Cortex of kidney (tissue), 1 donor: ENCODE data around the gene SND1.
A peak's percentile ranks its signal among the peaks of the same experiment; 100 is the strongest.

Experiments used
- DNase-seq: peaks from one replicate; lab custom pipeline; 2025; lab: John Stamatoyannopoulos, UW

SND1 gene

DNA sequence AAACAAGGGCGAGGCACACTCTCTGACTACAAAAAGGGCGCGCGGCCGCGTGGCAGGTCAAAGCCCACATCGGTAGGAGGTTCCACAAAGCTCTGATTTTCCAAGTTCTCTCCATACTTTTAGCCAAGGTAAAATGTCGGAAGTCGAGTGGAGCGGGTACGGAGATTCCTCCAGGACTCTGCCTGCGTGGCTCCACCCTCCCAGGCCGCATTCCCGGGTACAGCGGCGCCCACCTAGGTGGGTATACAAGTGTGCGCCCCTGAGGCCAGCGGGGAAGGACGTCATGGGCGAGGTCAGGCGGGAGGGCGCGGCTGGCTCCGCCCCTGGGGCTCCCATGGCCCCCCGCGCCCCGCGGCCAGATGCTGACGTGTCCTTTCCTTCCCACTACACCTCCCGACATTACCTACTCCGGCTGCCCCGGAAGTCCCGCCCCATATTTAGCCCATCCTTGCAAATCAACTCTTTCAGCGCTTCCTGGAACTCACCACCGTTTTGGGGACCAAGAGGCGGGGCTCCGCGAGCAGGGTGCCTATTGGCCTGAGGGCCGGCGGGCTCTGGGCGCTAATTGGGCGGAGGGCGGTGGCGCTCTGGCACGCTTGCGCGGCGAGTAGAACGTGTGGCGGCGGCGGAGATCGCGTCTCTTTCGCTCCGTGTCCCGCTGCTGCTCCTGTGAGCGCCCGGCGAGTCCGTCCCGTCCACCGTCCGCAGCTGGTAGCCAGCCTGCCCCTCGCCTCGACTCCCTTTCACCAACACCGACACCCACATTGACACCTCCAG is at the start of gene SND1:
SND1 (plus strand) TSS at position 639 of the 777 bp plus-strand sequence. CDS start 180 bp downstream, outside the sequence.
- peak; percentile 92 for DNase-seq

DNA sequence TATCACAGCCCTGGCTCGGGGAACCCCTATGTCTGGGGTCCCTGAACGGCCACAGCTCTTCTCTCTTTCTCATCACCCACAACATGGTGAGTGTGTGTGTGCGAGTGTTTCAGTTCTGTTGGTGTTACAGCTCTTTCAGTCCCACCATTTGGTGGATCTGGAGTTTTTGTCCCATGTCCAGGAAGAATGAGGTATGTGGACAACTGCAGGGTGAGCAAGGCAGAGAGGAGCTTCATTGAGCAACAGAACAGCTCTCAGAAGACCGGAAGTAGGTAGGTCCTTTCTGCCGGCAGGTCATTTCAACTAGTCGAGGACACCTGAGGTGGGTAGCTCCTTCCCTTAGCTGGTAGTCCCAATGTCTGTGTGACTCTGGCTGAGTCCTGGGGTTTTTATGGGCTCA is 43.5 kb upstream of the SND1 start:
- DNase-seq = no peak

DNA sequence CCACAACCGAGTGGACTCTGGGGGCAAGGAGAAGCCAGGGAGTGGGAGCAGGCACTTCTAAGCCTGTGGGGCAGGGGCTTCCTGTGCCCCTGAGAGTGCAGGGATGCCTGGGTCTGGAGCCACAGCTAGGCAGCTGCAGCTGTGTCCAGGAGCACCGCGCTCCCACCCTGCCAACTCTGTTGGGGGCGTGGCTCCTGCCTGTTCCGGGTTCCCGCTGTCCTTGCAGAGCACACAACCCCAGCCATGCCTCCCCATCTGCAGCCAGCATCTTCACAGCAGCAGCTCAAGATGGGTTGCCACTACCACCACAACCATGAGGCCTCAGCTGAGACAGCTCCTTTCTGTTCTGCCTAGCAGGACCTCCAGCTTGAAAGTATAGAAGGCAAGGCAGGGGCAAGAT is 42.7 kb upstream of the SND1 start:
- DNase-seq = no peak

DNA sequence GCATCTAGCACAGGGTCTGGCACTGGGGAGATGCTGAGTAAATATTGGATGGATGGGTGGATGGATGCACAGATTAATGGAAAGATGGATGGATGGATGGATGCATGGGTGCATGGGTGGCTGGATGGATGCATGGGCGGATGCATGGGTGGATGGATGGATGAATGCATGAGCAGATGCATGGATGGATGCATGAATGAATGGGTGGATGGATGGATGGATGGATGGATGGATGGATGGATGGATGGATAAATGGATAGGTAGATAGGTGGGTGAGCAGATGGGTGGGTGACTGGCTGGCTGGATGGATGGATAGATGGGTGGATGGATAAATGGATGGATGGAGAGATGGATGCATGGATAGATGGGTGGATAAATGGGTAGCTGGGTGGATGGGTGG is 39.7 kb upstream of the SND1 start:
- DNase-seq = no peak

DNA sequence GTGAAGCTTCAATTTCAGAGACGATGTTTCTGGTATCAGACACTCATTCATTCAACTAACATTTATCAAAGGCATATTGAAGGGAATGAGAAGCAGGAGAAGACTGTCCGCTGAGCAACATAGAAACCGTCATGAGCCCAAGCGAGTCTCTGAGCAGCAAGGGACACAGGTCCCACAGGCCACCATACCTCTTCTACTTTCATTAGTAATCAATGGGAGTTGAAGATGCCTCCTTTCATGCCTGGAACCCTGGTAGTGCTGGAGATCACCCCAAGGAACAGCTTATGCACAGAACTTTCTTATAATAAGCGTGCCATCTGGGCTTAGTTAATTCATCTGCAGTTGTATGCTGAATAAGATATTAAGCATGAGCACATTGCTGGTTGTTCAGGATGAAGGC is 35.3 kb upstream of the SND1 start:
- no peak for DNase-seq

DNA sequence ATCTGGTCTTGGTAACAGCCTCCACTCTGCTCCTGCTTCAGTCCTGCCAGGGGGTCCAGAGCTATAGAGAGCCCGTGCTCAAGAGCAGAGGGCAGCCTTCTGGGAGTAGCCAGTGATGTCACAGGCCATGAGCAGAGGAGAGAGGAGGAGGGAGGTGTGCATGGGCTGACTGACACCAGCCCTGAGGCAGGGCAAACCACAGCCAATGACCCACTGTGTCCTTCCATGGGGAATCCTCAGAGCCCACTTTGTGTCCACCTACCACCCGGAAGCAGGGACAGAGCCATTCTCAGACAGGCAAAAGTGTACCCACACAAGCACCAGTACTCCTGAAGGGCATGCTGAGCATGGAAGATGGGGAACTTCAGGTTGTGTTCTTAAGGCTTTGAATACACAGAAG is 34.0 kb upstream of the SND1 start, which contains the start of gene PAX4:
PAX4 (minus strand) TSS at position 101 of the 400 bp plus-strand sequence. CDS start 2,214 bp downstream, outside the sequence.
- DNase-seq = no peak

DNA sequence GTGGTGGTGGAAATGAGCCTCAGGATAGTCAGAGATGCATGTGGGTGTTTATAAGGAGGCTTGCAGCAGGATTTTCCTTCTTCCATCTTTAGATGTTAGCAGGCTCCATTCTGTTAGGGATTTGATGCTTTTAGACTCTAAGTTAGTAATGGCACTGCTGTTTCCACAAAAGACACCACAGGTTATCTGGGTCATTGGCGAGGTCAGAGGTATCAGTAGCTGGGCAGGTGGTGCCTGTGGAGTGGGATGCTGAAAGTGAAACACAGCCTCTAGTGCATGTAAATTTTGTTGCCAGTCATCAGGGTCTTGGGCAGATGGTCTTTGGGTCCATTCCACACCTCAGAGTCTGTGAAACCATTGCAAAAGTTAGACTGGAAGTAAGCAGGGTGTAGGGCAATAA is 33.2 kb upstream of the SND1 start:
- DNase-seq = no peak

DNA sequence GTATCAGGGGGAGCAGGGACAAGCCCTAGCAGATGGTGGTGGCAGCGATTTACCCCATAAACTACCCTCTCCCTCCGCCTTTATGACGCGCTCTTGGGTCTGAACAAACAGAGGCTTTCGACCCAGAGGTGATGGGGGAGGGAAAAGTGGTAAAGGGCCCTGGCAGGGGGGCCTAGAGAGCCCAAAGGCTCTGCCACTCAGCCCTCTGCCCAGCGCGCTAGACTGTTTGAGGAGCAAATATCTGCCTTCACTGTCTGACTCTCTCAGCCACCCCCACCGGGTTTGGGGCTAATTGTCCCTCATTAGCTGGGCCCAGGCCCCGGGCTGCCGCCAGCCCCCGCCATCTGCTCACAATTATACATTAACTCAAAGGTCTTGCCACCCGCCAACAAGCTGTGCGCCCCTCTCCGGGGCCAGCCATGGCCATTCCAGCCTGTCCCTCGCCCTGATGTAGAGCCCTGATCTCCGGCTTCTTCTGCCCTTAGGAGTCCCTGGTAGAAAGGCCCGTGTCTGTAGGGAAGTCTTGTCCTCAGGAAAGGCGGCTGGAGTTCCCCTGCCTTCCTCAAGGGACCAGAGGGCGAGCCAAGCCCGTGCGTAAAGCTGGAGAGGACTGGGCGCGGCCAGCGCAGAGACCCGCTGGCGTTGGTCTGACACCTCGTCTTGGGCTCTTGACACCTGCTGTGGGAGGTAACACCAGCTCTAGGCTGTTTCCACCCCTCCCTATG is 32.2 kb upstream of the SND1 start:
- no peak for DNase-seq

DNA sequence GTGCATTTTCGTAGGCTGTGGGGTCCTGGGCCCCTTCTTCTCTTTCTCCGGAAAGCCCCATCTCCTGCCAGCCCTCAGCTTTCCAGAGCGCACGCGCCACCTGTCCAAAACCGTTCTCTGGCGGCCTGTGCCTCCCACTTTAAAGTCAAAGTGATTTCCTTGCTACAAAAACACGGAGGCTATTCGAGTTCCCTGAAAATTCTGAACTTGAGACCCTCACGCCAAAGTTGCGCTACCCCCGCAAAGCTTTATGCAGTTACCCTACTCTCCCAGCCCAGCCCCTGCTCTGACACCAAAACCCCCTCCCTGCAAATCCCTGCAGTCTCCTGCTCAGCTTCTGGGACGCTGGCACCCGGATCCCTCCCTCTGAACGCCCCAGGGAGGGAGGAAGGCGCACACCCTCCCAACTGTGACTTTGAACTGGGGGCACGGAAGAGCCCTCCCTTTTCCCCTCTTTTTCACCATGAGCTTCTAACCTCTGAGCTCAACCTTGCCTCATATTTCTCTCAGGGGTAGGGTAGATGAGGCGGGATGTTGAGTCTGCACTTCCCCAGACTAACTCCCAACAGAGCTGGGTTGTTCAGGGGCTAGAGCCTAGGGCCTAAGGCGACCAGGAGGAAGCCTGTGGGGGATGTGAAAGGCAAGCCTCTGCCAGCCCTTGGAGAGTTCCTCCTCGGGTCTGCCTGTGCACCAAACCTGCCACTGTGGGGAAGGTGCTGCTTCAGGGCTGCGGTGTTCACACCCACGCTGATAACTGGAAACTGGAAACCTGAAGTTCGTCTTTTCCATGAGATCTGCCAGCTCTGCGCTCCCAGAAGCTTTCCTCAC is 31.4 kb upstream of the SND1 start:
- DNase-seq = no peak

DNA sequence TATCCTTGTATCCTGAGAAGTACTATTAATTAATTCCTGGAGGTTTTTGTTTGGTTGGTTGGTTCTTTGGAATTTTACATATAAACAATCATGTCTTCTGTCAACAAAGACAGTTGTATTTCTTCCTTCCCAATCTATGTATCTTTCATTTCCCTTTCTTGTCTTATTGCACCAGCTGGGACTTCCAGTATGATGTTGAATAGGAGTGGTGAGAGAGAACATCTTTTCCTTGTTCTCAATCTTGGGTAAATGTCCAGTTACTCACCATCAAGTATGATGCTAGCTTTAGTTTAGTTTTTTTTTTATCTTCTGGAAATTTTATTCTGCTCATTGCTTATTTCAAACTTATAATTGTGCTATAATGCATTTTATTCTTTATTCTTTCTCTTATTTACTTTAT is 26.7 kb upstream of the SND1 start:
- DNase-seq = no peak

DNA sequence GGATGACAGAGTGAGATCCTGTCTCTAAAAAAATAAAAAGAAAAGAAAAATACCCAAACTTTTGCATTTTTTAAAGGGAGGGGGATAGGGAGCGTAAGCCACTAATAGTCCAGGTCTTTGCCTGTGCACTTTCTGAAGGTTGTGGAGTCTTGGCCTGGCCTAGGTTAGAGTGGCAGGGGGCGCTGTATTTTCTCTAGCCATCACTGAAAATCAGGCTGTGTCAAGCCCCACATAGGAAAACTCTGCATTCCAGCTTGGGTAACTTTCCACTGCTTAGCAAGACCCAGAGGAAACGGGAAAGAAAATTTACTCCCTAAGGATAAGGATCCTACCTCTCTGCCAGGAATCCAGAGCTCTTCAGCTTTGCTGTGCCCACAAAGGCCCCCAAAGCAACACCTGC is 23.5 kb upstream of the SND1 start:
- DNase-seq = no peak

DNA sequence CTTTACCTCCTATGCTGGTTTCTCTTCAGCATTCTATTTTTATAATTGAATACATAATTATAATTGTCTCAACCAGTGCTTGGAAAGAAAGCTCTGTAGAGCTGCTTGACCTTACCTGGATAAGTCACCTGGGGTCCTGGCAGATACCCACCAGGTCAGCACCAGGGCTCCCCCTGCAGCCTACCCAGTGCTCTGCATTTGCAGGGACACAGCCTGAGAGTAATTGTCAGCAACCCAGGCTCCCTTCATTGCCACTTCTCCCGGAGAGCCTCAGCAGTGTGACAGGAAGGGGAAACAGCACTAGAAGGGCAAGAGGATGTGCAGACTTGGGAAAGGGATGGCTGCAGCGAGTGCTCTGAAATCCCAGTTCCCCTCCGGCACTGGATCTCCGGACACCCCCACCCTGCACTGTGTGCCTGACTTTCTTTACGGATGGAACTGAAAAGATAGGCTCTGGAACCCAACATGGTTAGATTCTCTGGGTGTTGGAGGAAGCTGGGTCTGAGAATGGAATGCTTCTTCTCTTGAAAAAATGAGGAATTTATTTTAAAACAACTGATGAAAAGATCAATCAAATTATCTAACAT is 22.6 kb upstream of the SND1 start:
- no peak for DNase-seq

DNA sequence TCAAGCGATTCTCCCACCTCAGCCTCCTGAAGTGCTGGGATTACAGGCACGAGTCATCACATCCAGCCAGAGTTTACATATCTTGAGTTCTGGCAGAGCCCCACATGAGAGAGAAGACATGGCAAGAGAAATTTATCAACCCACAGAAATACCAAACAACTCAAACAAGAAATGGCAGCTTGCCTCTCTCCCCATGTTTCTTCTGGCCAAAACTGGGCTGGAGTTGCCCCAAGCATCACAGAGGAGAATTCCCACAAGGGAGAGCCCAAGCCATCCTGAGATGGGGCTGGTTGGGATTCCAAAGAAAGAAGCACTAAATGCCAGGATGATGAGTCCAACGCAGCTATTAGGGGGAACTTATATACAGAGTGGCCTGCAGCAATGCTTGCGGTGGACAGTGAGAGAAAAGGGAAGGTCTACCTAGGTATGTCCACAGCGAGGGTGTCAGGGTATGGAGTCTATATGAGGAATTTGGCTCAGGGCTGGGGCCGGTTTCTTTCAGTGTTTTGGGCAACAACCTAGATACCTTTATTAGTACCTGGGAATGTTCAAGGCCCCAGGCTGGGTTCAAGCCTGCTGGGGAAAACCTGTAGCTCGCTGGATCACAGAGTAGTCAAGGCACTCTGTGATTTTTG is 19.6 kb upstream of the SND1 start:
- no peak for DNase-seq

DNA sequence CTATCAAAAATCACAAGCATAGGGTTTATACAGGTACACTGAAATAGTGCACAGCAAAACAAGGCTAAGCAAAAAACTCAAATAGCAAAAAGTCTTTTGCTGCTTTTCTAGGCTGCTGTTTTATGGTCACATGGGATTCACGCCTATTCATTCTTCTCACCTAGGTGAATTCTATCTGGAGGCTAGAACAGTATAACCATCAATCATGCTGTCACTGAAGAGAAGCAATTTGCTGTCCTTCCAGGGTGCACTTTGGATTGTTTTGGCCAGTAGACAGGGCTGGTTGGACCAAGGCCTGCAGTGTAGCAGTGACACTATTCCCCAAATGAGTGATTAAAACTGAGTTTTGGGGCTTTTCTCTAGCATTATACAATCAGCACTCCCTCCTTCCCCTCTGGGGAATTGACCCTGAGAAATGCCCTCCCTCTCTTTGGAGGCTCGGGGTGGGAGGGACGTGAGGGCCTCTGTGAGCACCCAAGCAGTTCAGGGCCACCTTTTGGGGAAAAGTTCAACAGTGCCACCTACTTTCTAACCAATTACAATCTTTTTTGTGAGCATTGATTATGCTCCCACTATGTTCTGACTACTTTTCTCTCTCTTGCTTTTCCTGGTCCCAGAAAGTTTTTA is 16.2 kb upstream of the SND1 start:
- no peak for DNase-seq

DNA sequence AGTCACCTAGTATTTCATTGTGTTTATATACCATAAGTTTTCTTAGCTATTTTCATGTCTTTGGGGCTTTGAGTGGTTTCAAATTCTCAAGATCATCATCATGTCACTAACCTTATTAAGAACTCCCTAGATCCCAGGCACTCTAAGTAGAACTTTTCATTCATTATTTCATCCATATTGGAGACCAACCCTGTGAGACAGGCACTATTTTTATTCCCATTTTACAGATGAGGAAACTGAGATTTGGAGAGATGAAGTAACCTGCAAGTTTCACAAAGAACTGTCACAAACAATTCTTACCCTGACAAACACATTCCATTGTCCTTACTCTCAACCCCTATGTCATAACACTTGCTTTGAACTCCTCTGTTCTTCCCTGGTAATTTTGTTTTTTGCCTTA is 13.8 kb upstream of the SND1 start:
- DNase-seq = no peak

DNA sequence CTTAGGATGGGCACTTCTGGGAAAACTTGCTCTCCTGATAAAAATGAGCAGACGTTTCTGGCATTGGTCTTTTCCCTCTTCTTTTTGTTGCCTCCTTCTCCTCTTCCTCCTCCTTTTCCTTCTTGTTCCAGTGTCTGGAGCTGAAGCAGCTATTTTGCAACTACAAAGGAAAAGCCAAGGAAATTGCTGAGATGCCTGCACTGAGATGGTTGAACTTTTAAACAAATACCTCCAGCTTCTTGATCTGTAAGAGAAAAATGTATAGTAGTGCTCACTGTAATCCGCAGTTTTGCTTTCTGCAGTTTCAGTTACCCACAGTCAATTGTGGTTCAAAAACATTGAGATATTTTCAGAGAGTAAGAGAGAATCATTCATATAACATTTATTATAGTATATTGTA is 7.5 kb upstream of the SND1 start:
- no peak for DNase-seq

DNA sequence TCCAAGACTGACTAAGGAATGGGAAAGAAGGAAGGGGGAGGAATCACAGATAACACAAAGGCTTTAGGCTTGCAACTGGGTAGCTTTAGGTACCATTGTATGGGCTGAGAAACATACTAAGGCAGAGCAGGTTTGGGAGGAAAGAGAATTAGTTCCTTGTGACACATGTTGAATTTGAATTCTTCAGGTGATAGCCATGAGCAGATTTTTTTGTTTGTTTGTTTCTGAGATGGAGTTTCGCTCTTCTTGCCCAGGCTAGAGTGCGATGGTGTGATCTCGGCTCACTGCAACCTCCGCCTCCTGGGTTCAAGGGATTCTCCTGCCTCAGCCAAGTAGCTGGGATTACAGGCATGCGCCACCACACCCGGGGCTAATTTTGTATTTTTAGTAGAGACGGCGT is 4.4 kb upstream of the SND1 start:
- DNase-seq = no peak

DNA sequence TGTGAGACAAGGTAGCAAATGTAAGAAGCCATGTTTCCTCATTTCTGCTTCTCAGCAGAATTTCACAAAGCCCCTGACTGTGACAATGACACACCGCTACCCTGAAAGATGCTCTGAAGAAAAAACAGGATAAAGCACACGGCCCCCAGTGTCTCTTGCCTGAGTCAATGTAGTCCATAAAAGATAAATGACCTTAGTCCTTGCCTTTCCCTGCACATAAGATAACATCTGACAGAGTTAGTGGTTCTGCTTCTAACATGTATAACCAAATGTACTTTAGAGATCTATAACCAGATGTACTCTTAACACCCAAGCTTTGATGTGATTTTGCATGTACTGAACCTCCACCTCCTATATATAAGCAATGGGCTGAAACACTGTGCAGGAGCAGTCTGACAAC is 3.0 kb upstream of the SND1 start:
- no peak for DNase-seq

DNA sequence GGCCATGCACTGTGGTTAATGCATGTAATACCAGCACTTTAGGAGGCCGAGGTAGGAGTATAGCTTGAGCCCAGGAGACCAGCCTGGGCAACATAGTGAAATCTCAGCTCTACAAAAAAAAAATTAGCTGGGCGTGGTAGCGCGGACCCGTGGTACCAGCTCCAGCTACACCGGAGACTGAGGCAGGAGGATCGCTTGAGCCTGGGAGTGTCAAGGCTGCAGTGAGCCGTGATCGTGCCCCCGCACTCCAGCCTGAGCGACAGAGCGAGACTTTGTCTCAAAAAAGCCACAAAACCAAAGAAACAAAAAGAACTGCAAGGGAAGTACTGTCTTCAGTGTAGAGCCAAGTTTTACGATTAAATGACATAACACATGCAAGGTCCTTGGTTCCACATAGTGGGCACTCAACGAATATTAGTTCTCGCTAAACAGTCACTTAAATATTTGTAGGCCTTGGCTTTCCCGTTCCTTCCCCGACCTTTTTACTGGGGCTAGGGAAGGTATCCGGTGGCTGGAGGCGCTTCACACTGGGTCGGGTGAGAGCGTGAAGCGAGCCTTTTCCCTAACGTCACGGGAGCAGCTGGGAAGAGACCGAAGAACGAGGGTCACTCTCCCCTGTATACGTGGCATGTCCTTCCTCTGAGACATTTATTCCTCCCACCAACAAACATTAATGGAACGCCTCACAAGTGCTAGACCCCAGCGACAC is 993 bp upstream of the SND1 start:
- no peak for DNase-seq
